ENCODE data around the gene IRF6. TPM values are rescaled to one million over a fixed set of nuclear protein-coding genes. Genes with fewer than 3 reads are reported as not detected.

The IRF6 gene
- total RNA-seq, 1 donor from 2014 or later: 77.9 TPM

DNA sequence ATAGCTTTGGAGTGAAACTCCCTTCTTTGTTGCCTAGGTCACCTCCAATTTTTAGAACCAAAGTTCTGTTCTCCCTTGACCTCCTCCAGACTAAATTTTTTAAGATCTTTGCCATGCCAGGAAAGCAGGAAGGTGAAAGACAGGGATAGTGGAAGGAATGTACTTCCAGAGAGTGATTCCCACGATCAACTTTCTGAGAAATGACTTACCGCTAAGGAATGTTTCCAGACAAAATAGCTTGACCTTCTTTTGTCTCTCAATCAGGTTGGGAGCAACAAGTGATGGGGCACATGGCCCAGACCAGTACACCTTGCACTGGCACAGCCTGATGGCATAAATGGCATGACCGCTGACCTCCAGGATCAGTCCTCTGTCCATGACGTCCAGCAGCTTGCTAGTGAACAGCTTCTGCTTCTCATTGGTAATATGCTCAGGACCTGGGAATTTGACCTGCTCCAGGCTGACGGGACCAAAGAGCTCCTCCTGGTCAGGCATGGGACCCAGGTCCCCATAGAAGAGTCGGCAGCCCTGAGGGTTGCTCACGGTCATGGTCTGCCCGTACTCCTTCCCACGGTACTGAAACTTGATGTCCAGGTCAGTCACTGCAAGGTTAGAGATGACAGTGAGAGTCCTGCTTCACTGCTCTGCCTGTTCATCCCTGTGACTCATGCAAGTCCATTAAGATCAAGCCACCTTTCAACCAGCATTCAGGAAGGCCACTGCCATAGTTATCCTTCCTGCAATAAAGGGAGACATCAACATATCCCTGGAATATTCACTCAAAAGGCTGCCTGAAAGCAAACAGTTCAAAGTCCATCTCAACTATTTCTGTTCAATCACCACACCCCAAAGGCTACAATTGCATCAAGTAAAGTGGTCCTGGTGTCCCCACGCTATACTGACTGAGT lies 15.4 kb downstream of the IRF6 start:
- DNase-seq: no peak

DNA sequence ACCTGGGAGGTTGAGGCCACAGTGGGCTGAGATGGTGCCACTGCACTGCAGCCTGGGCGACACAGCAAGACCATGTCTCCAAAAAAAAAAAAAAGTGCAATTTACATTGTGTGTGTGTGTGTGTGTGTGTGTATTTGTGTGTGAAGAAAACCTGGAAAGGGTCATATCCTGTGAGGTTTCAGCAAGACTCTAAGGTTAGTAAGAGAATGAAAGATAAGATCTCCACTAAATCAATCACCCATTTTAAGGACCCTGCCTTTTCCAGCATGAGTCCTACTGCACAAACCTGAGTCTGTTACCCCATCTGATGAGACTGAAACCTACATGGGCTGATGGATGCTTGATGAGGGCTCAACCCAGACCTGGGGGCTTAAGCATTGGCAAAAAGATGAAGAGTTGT lies 16.7 kb downstream of the IRF6 start:
- no peak for DNase-seq

DNA sequence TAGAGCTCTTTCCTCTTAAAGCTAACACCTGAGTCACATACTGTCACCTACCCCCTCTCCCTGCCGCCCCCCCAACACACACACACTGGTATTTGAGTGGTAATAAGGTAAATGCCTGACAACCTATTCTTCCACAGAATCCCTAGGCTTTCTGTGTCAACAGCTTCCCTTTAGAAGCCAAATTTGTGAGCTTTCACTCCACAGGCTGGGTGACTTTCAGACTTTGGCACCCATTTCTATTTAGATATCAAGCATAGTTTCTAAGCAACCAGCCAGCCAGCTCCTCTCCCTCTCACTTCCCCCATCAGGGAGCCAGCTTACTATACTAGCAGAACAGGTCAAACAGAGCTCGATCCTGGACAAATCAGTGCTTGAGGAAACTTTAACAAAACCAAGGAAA lies 18.4 kb downstream of the IRF6 start:
- DNase-seq: no peak

DNA sequence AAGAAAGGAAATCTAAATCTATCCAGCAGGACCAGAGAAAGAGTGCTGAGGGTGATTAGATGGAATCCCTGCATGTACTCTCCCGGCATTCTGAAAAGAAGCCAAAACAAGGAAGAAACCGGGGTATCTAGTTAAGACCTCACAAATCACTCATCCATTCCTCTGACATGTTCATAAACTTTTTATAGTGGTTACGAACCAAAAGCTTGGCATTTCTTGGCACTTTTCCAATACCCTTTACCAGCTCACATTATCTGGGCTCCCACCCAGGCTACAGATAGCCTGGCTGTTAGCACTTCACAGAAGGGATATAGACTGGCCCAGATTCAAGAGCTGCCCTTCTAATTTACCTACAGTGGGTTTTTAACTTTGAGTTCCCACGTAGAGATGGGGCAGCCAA lies 19.8 kb downstream of the IRF6 start:
- DNase-seq: no peak

DNA sequence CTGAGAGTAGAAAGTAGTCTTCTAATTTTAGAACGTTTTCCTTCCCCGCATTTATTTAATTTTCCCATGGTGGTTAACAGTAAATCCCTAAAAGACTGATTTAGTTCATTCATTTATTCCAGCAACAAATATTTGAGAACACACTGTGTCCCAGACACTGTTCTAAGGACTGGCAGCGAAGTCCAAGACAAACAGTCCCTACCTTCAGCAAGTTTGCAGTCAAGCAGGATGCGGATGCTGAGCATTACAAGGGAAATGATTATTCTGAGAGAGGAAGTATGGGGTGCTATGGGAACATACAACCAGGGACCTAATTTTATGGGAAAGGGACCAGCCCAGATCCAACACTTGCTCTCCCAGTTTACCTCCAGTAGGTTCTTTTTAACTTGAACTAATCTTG lies 20.4 kb downstream of the IRF6 start:
- no peak for DNase-seq

DNA sequence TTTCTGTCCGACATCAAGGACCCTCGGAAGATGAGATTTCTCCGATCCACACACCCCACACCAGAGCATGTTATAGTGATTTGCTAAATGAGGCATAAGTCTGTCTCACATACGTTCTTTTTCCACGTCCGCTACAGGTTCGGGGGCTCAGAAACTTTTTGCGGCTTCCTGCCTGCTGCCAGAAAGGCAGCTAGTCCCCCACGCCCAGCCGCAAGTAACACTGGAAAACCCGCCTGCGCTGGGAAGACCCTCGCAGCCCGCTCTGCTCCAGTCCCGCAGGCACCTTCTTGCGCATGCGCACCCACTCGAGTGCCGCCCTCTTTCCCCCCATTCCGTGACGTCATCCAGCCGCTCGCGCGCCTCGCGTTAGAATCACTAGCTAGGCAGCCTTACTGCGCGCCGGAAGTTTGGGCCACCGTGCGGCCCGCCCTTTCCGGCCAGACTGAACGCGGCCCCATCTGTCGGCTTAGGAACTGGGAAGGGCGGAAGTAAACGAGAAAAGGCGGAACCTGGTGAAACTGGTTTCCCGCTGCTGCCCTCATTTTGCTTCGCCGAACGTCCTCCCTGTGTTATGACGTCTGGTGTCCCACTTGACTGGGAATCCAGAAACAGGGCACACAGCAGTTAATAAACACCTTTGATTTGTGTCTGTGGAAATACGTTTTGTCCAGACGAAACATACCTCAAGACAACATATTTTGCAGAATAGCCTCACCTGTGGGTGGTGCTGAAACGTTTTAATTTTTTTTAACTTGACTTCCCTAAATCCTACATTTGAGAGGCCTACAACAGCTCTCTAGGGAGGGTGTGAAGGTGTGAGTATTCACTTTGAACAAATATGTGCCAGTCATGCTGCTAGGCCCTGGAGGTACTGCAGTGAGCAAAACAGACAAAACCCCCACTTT lies 21.4 kb downstream of the IRF6 start, which contains the start of gene C1orf74:
TSS of gene C1orf74 (minus strand) at position 295 of the 905 bp plus-strand sequence. CDS start 925 bp downstream, outside the sequence.
- peak; percentile 99 for DNase-seq

DNA sequence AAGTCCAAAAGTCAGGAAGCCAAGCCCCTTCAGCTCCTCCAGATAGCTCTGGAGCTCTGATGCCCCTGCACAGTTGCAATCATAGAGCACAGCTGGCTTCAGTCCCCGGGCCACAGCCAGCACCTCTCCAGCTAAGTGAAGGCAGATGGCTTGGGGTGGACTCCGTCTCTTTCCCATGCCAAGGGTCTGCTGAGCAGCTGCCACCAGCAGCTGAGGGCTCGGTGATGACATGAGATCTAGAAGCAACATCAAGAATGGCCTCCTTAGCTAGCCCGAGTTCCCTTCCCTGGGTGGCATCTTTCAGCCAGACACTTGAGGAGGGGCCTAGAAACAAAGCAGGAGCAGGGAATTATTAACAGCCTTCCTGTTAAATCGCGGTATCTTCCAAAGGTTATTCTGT lies 22.6 kb downstream of the IRF6 start:
- DNase-seq: no peak

DNA sequence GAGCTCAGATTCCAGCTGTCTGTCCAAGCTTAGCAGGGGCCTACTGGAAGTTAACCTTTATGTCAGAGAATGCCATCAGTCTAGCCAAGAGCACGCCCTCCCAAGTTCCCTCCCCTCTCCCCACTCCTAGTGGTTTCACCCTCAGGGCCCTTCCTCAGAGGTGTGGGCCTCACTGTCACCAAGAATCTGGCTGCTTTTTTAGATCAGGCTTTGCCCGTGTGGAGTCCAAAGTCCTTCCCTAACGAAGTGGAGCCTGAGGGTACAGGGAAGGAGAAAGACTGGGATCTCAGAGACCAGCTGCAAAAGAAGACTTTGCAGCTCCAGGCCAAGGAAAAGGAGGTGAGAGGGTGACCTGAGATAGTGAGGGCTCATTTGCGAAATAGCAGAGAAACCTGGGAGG lies 25.7 kb downstream of the IRF6 start:
- DNase-seq: no peak

DNA sequence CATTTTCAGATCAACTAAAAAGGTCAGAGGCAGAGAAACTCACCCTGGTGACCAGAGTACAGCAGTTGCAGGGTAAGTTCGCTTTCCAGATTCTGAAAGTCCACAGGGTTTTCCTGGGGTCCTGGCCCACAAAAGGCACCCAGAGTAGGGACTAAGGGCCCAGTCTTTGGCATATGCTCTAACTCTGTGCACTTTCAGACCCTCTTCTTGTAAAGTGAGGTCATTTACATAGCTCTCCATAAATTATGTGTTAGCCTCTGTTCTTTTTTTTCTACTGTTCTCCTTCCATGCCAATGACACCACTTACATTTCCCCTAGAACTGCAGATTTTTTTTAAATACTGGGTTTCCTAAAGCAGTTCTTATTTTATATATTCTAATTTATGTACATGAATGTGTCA lies 27.8 kb downstream of the IRF6 start:
- DNase-seq: no peak

DNA sequence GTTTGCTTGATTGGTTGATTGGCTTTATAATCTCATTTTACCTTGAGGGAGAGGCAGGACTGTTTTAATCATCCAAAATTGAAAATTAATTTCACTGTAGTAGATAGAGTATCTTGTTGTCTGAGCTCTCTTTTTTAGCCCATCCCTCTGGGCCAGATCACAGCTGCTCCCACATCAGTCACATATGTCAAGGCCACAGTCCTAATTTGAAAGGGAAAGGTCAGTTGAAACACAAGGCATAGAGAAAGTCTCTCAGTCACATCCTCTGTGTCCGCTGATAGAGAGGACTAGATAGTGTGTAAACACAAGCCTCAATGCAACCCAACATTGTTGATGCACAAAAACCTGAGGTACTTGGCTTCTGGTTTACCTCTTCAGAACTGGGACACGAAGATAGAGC lies 28.4 kb downstream of the IRF6 start:
- DNase-seq: no peak

DNA sequence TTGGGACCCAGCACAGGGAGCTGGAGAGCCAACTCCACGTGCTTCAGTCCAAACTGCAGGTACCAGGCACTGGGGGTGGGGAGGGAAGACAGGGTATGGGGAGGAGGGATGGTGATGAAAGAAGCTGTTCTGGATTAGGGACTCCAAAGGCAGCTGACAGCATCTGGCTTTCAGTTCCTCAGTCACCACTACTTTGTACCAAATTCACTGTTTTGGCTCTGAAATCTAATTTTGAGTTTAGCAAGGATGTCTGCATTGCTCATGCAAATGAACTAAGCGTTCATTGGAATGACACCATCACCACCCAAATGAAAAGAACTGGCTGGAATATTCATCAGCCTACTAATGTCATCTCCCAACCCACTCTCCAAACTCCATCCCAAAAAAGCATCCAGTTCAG lies 30.3 kb downstream of the IRF6 start:
- DNase-seq: no peak

DNA sequence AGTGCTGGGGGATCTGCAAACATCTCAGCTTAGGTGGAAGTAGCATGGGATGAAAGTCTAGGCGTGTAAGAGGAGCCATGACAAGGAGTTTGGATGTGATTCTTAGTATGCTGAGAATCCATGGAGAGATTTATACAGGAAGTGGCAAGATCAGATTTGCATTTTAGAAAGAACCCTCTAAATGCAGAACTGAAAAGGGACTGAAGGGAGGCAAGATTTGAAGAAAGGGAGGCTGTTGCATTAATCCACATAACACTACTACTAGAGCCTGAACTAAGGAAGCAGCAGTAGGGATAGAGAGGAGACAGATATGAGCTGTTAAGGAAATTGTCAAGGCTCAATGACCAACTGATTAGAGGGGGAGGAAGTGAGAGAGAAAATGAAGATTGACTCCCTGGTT lies 31.4 kb downstream of the IRF6 start:
- no peak for DNase-seq

DNA sequence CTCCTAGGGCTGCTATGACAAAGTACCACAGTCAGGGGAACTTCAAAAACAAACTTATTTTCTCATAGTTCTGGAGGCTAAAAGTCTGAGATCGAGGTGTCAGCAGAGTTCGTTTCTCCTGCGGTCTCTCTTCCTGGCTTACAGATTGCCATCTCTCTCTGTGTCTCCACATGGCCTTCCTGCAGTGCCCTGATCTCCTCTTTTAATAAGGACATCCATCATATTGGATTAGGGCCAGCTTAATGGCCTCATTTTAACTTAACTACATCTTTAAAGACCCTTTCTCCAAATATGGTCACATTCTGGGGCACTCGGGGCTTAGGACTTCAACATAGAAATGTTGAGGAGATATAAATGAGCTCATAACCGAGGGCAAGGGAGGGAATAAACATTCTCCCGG lies 33.8 kb downstream of the IRF6 start:
- DNase-seq: no peak

DNA sequence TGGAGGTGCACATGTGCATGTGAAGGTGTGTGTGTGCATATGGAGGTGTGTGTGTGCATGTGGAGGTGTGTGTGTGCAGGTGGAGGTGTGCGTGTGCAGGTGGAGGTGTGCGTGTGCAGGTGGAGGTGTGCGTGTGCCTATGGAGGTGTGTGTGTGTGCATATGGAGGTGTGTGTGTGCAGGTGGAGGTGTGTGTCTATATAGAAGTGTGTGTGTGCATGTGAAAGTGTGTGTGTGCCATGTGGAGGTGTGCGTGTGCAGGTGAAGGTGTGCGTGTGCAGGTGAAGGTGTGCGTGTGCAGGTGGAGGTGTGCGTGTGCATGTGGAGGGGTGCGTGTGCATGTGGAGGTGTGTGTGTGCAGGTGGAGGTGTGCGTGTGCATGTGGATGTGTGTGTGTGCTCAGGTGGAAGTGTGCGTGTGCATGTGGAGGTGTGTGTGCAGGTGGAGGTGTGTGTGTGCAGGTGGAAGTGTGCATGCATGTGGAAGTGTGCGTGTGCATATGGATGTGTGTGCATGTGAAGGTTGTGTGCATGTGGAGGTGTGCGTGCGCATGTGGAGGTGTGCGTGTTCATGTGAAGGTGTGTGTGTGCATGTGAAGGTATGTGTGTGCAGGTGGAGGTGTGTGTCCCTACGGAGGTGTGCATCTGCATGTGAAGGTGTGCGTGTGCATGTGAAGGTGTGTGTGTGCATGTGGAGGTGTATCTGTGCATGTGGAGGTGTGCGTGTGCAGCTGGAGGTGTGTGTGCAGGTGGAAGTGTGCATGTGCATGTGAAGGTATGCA lies 35.1 kb downstream of the IRF6 start:
- no peak for DNase-seq

DNA sequence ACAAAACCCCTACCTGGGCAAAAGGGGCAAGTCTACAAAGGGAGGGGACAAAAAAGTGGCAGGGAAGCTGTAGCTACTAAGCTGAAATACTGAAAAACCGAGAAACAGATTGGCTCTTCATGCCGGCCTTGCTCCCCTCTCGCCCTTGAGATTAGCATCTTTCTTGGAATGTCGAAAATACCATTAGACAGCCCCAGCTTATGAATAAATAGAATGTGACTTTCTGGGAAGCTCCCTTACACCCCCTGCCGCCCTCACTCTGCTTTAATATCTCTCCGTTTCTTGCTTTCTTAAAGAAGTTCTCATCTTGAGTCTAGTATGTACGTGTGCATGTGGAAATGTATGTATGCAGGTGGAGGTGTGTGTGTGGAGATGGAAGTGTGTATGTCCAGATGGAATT lies 36.0 kb downstream of the IRF6 start:
- no peak for DNase-seq

DNA sequence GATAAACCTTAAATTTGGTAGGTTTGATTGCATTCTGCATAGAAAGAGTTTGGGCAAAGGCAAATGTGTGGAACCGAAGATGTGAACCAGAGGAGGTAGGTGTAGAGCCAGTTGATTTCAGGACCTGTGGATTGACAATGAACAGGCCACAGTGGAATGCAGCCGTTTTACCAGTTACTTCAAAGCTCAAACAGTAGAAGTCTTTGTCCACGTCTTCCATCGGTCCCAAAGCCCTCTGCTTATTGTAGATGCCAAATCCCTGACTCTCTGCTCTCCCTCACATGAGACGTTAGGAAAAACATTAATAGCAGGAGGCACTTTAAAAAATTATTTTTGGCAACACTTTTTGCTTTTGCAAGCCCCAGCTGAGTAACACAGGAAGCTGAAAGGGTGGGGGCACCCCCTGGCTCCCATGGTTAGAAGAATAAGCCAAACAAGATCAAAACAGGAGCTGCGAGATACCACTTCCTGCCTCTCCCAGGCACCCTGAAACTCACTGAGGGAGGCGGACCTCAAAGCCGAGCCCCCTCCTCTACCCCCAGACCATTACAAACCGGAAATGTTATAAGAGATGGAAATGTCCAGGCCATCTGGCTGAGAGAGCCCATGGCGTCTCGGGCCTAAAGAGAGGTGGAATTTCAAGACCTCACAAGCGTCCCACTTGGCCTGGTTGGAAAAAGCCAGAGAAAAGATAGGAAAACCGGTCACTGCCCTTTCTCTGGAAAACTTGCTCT lies 36.6 kb downstream of the IRF6 start:
- DNase-seq: peak; percentile 21

DNA sequence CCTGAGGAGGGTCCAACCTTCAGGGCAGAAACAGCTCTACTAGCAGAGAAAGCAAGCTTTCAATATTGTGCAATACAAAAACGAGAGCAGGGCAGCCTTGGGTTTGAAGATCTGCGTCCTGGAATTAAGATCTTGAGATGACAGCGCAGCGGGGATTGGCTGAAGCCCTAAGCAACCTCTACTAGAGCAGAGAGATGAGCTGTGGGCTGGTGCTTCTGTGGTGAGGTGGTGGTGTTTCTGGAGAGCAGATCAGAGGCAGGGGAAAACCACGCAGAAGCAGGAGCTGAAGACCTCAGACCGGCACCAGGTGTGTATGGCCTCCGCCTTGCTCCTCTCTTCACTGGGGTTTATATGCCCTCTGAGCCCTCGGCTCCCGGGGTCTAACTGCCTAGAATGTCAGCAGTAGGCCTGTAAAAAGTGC lies 37.6 kb downstream of the IRF6 start:
- no peak for DNase-seq

DNA sequence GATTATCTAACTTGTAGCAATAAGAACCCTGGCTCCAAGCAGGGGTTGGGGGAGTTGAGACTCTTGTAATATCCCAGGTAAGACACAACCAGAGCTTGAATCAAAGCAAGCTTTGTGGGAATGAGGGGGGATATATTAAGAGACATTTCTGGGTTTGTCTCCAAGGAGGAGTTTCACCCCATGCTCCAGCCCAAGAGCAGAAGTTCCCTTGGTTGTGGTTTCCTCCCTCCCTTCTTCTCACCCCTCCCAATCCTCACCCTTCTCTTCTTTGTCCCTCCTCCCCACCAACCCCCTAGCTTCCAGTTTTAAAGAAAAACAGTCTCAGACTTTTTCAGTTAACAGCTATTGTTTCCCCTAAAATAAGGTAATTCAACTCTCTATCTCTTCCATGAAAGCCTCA lies 38.2 kb downstream of the IRF6 start:
- no peak for DNase-seq

DNA sequence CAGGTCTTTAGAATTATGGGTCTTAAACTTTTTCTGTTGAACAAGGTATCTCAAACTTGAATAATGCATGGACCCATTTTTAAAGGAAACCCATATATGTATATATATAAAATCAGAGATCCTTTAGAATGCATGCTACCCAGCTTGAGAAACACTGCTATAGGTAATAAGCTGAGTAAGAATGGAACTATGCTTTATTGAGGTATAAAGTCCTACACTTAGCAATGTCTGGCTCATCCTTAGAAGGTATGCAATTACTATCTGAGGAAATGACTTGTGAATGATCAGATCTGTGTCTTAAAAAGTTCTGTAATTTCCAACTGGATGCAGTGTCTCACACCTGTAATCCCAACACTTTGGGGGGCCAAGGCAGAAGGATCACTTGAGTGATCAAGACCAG lies 38.8 kb downstream of the IRF6 start:
- DNase-seq: no peak

DNA sequence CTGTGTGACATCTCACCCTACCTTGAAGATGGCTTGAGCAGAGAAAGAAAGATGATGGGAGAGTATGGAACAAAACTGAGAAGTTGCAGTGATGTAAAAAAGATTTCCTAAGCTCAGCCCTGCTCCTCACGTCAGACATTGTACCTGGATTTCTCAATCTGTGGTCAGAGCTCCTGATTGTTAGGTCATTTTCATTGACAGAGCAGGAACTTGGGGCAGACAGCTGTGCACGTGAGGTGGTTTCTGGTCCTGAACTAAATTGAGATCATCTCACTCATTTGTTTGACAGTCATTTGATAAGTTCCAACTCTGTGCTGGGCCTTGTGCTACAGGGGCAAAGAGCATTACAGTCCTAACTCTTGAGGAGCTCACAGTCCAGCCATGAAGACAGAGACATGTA lies 39.9 kb downstream of the IRF6 start:
- no peak for DNase-seq

DNA sequence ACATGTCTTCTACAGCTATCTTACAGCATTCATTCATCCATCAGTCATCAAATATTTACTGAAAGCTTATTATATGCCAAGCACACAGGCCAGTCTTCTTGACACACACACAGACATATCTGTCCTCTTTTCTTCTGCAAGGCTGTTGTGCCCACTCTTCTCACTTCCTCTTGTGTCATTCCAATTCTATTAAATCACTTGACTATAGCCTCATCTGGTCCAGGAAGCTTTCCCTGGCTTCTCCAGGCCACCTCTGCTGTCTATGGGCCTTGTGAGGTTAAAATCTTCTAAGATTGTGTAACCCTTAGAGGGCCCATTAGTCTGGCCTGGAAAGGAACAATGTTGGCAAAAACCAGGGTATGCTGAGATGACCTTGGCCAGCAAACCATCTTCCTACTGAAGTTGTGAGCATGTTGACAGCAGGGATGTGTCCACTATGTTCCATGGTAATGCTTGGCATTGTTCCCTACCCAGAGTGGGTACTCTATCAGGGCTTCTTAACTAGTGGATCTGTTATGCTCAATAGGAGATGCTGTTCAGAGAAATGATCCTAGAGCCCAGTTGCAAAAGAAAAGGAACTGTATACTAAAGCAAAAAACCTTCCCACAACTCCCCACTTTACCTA lies 44.8 kb downstream of the IRF6 start:
- no peak for DNase-seq
